Thoracic aorta (tissue), 2 donors: Measurements from ENCODE around the gene INF2. TPM values are rescaled to one million over a fixed set of nuclear protein-coding genes. Genes with fewer than 3 reads are reported as not detected.

Experiments
- ATAC-seq: fragments of 150-250 bp; one replicate; pipeline ENCODE4 v1.8.0; 2017; ENCODE audit warnings: low read depth; ENCODE audit not compliant: insufficient number of reproducible peaks, low FRiP score
- DNase-seq: peaks from one replicate; pipeline ENCODE4 v3.0.0-alpha.2; 2020; ENCODE audit warnings: low spot score
- H3K27ac ChIP-seq, 2 donors: fragments of 200-600 bp; sonication (generic); 1 replicate in 1 of 2; 2 replicates in 1 of 2; pipeline ENCODE4 v1.5.1; 2016; ENCODE audit warnings: mild to moderate bottlenecking in 2 of 2, moderate library complexity in 2 of 2
- H3K27me3 ChIP-seq: fragments of 200-600 bp; sonication (generic); replicated peaks from 2 replicates; pipeline ENCODE4 v1.6.0; 2016; ENCODE audit warnings: mild to moderate bottlenecking; ENCODE audit not compliant: insufficient read depth
- H3K36me3 ChIP-seq: fragments of 200-600 bp; sonication (generic); one replicate; pipeline ENCODE4 v1.5.1; 2016
- H3K4me1 ChIP-seq, 2 donors: fragments of 200-600 bp; sonication (generic); 1 replicate in 1 of 2; 2 replicates in 1 of 2; pipeline versions ENCODE4 v1.5.1 to v1.6.0; 2016; ENCODE audit warnings: low read depth in 2 of 2, mild to moderate bottlenecking in 1 of 2; ENCODE audit not compliant: control insufficient read depth in 1 of 2
- H3K4me3 ChIP-seq: fragments of 200-600 bp; sonication (generic); 2 replicates; pipeline ENCODE4 v1.5.1; 2016; ENCODE audit warnings: mild to moderate bottlenecking
- H3K9me3 ChIP-seq: fragments of 200-600 bp; sonication (generic); 2 replicates; pipeline ENCODE4 v1.5.1; 2016
- CTCF ChIP-seq: fragments of 200-600 bp; sonication (generic); IDR thresholded peaks from one replicate; pipeline ENCODE4 v1.5.1; 2019; ENCODE audit warnings: antibody characterized with exemption
- total RNA-seq, 2 donors: library from RNA; depleted of rRNA; stranded (reverse); fragments of >200 nt; gene quantifications; one replicate each; pipeline versions ENCODE4 v1.1.0 to v1.2.3, GENCODE V29; 2016

The INF2 gene
- total RNA-seq, 2 donors from 2014 or later, result 124 to 162 TPM

DNA sequence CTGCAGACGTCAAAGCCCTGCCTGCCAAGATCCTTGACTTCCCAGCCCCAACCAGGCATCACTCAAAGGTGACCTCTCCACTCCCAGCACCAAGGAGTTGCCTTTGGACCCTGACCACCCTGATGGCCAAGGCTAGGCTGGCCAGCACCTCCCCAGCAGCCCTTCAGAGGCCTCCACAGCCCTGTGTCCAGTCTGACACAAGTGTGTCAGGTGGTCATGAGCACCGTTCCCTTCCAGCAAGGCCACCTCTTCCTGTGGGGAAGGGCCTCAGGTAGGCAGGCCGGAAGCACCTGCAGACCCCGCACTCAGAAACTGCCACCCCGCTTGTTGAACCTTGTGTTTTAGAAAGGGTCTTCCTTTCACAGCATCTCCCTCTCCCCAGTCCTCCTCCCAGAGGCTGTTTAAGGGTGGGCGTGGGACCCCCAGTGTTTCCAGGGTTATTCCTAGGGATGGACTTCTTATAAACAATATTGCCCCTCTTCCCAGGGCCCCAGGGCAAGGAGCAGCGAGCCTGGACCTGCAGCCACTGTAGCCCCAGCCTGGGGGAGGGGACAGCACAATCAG lies 13.2 kb upstream of the INF2 start:
- Histone ChIP-seq H3K36me3 (no peaks in the 10 kb centered on the region), H3K27ac (no peak overlapping the region), H3K4me3 (no peak overlapping the region), H3K4me1 (peaks cover 30 to 42% of the 10 kb centered on the region in 2 donors), H3K9me3 (no peaks in the 10 kb centered on the region), H3K27me3 (no peaks in the 10 kb centered on the region)
- ATAC-seq (no peak), DNase-seq (no peak)
- TF ChIP-seq CTCF, result no peak

DNA sequence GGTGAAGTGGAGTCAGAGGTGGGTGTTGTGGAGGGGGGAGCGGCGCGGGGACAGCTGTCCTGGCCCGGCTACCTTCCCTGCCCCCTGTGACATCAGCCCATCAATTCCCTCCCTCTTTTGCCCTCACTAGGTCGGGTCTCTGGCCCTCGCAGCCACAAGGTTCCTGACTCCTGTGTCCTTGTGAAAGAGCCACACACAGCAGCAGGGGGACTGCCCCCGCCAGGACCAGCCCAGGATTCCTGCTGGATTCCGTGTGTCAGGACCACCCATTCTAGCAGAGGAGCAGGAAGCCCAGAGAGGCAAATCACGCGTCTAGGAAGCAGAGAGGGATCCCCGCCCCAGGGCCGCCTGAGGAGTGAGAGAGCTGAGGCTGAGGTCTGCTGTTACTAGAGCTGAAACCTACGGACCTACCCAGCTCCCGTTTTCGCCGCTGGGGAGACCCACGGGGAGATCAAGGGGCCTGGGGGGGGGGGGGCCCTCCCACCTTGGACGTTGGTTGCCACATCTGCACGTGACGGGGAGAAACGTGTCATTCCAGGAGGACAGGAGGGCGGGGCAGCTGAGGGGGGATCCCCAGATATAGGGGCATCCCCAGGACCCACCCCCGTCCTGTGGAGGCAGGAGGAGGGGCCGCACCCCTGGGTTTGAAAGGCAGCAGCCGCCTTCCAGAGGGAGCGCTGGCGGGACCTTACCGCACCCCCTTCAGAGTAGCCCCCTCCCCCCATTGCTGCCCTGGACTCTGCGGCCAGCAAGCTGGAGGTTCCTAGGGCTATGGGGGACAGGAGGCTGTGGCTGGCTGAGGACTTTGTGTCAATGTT lies 12.5 kb upstream of the INF2 start:
- Histone ChIP-seq H3K36me3 (no peaks in the 10 kb centered on the region), H3K27me3 (no peaks in the 10 kb centered on the region), H3K27ac (peak overlapping the region; percentile 82 to 87), H3K9me3 (no peaks in the 10 kb centered on the region), H3K4me1 (peaks cover 34 to 49% of the 10 kb centered on the region in 2 donors), H3K4me3 (peak overlapping the region; percentile 79)
- DNase-seq, result no peak
- no peak for ATAC-seq
- TF ChIP-seq CTCF, result no peak

GRCh38 chr14:104677512-104678332 lies 11.7 kb upstream of the INF2 start:
- TF ChIP-seq CTCF, result no peak
- Histone ChIP-seq H3K27me3 (no peaks in the 10 kb centered on the region), H3K4me1 (peaks cover 42 to 57% of the 10 kb centered on the region in 2 donors), H3K36me3 (no peaks in the 10 kb centered on the region), H3K27ac (peak overlapping the region; percentile 82 to 87), H3K9me3 (no peaks in the 10 kb centered on the region), H3K4me3 (peak overlapping the region; percentile 79)
- no peak for DNase-seq
- ATAC-seq, result peak; percentile 61

GRCh38 chr14:104678346-104678745 lies 11.1 kb upstream of the INF2 start:
- Histone ChIP-seq H3K36me3 (no peaks in the 10 kb centered on the region), H3K4me3 (peak overlapping the region; percentile 79), H3K9me3 (no peaks in the 10 kb centered on the region), H3K27me3 (no peaks in the 10 kb centered on the region), H3K4me1 (peaks cover 42 to 59% of the 10 kb centered on the region in 2 donors), H3K27ac (peak overlapping the region; percentile 82 to 87)
- TF ChIP-seq CTCF, result no peak
- no peak for ATAC-seq
- no peak for DNase-seq
